Heart left ventricle (tissue), 13 donors: ENCODE data around the gene OVCH1.

ENCODE experiments used
- CTCF ChIP-seq, 12 donors: fragments of 200-600 bp; sonication (generic) in 4 of 12; IDR thresholded peaks; one replicate each; pipeline versions ENCODE4 v1.5.0 to v1.8.0; 2018 to 2022; ENCODE audit warnings: antibody characterized with exemption in 12 of 12, mild to moderate bottlenecking in 5 of 12
- POLR2A ChIP-seq, 2 donors: fragments of 450-650 bp; IDR thresholded peaks; one replicate each; pipeline ENCODE4 v1.6.1; 2017; ENCODE audit warnings: antibody characterized with exemption in 2 of 2, mild to moderate bottlenecking in 2 of 2, moderate library complexity in 2 of 2
- donor health status: ischemic (EF 13 %, LVEDD 7.1; RV severe dilation, severe dysfunction).
- donor health status: DM: no; HTN: yes; CAD: no.
- donor health status: DM: no; HTN: no; CAD: no.
- donor health status: ischemic (EF 25% LVEDD 6.9; RV normal size, moderate dysfunction).
- donor health status: ischemic (EF 25% LVEDD 5.7; RV mildly dilated, moderate dysfunction).
- donor health status: ischemic (EF 35%, LVEDD 5.7; RV mildly dilated, moderate dysfunction).
- donor health status: nonischemic (EF 11% LVEDD 7.7; RV severe dilation, severe dysfunction).
- donor health status: DM: yes; HTN: yes; CAD: no.
- donor health status: PGD.
- donor health status: ischemic (EF 29% LVEDD 5.4; RV normal size, mild dysfunction).
- donor health status: nonischemic (EF 23%, LVEDD 6.1; RV moderate dilation, normal function).

- TF ChIP-seq CTCF (IDR thresholded peaks at IDR 0.05), result no peak
- no peak for TF ChIP-seq POLR2A (IDR thresholded peaks at IDR 0.05)
Measured at GRCh38 chr12:29447285-29447975, 50.1 kb downstream of the OVCH1 start.
